K562 (cell line): ENCODE data around the gene FITM1. TPM values are rescaled to one million over a fixed set of nuclear protein-coding genes. Genes with fewer than 3 reads are reported as not detected.

Experiments
- CBFA2T3 ChIP-seq: fragments of 450-650 bp; IDR thresholded peaks from 2 replicates; pipeline ENCODE4 v1.6.1; 2017
- DNMT1 ChIP-seq: fragments of 450-650 bp; IDR thresholded peaks from 2 replicates; pipeline ENCODE4 v1.6.1; 2016; ENCODE audit warnings: antibody characterized with exemption, mild to moderate bottlenecking
- E2F6 ChIP-seq, 2 experiments: IDR thresholded peaks; 2 replicates each; pipeline ENCODE4 v1.6.1; 2011; ENCODE audit warnings: borderline replicate concordance in 1 of 2, control low read depth in 1 of 2, low read depth in 1 of 2, low read length in 1 of 2, mild to moderate bottlenecking in 1 of 2, mixed read lengths in 1 of 2, moderate library complexity in 1 of 2; ENCODE audit not compliant: insufficient read depth in 1 of 2, insufficient read length in 1 of 2, poor library complexity in 1 of 2, severe bottlenecking in 1 of 2; ENCODE audit errors: extremely low read depth in 1 of 2
- ELF2 ChIP-seq: fragments of 250-450 bp; sonication (Bioruptor Pico); IDR thresholded peaks from 2 replicates; pipeline ENCODE4 v1.5.0; 2021; ENCODE audit warnings: mild to moderate bottlenecking
- FOSL1 ChIP-seq: fragments of 200-800 bp; sonication (Bioruptor generic); conservative IDR thresholded peaks from 2 replicates; pipeline ENCODE4 v1.6.1; 2016; ENCODE audit warnings: missing genetic modification characterization, missing compliant biosample characterization
- HINFP ChIP-seq: fragments of 450-650 bp; conservative IDR thresholded peaks from 2 replicates; pipeline ENCODE4 v1.6.1; 2016; ENCODE audit warnings: missing genetic modification characterization, low read depth, mild to moderate bottlenecking, control low read depth, missing compliant biosample characterization
- HMGXB4 ChIP-seq: sonication (generic); formaldehyde crosslinking; IDR thresholded peaks from 2 replicates; pipeline ENCODE4 v1.8.1; 2023; ENCODE audit warnings: mild to moderate bottlenecking, missing genetic modification reagents
- IRF2 ChIP-seq: sonication (generic); formaldehyde crosslinking; IDR thresholded peaks from 2 replicates; pipeline ENCODE4 v1.8.1; 2022; ENCODE audit warnings: mild to moderate bottlenecking, missing genetic modification reagents
- LEF1 ChIP-seq: fragments of 450-650 bp; IDR thresholded peaks from 2 replicates; pipeline ENCODE4 v1.6.1; 2016; ENCODE audit warnings: mild to moderate bottlenecking
- MLX ChIP-seq, 2 experiments: fragments of 450-650 bp in 1 of 2; sonication (generic) in 1 of 2; formaldehyde crosslinking; conservative IDR thresholded peaks; 2 replicates each; pipeline versions ENCODE4 v1.4.0 to v1.8.1; 2020 to 2022; ENCODE audit warnings: mild to moderate bottlenecking in 1 of 2, missing genetic modification reagents in 1 of 2
- NELFE ChIP-seq: IDR thresholded peaks from 2 replicates; pipeline ENCODE4 v1.6.1; 2011; ENCODE audit warnings: mild to moderate bottlenecking; ENCODE audit not compliant: insufficient read depth, insufficient read length
- PHF21A ChIP-seq: fragments of 450-650 bp; IDR thresholded peaks from 2 replicates; pipeline ENCODE4 v1.6.1; 2017; ENCODE audit warnings: low read depth, borderline replicate concordance
- PML ChIP-seq: IDR thresholded peaks from 2 replicates; pipeline ENCODE4 v1.6.1; 2012; ENCODE audit warnings: low read length, inconsistent platforms
- POLR2AphosphoS2 ChIP-seq: IDR thresholded peaks from 2 replicates; pipeline ENCODE4 v1.6.1; 2012; ENCODE audit warnings: low read length, improper control_type of control experiment
- SPI1 ChIP-seq: IDR thresholded peaks from 2 replicates; pipeline ENCODE4 v1.6.1; 2011; ENCODE audit warnings: low read depth, low read length, control low read depth, borderline replicate concordance
- TAF15 ChIP-seq: fragments of 200-400 bp; formaldehyde crosslinking; IDR thresholded peaks from 2 replicates; pipeline ENCODE4 v1.6.1; 2017; ENCODE audit warnings: mild to moderate bottlenecking, low read depth, low read length, moderate library complexity
- TEAD1 ChIP-seq, 2 experiments: fragments of 450-650 bp in 1 of 2; sonication (generic) in 1 of 2; formaldehyde crosslinking; IDR thresholded peaks; 2 replicates each; pipeline versions ENCODE4 v1.4.0 to v1.8.0; 2020 to 2022; ENCODE audit warnings: mild to moderate bottlenecking in 2 of 2, missing genetic modification reagents in 1 of 2
- ZBTB8A ChIP-seq: fragments of 450-650 bp; IDR thresholded peaks from 2 replicates; pipeline ENCODE4 v1.6.1; 2018; ENCODE audit warnings: mild to moderate bottlenecking, moderate library complexity; ENCODE audit not compliant: partially characterized antibody
- ZNF277 ChIP-seq: fragments of 250-450 bp; sonication (Bioruptor Pico); IDR thresholded peaks from 2 replicates; pipeline ENCODE4 v1.8.0; 2022; ENCODE audit warnings: inconsistent platforms, mild to moderate bottlenecking, moderate library complexity, borderline replicate concordance
- ZNF644 ChIP-seq: fragments of 200-800 bp; sonication (Bioruptor generic); IDR thresholded peaks from 2 replicates; pipeline ENCODE4 v1.6.1; 2016; ENCODE audit warnings: low read depth, missing genetic modification characterization, missing compliant biosample characterization
- ZNF707 ChIP-seq: fragments of 250-450 bp; sonication (Bioruptor Pico); conservative IDR thresholded peaks from 2 replicates; pipeline ENCODE4 v1.8.0; 2022; ENCODE audit warnings: inconsistent platforms, mild to moderate bottlenecking, moderate library complexity
- polyA plus RNA-seq, 8 experiments: library from polyadenylated mRNA; depleted of rRNA in 4 of 8; stranded (reverse) in 5 of 8; unstranded in 3 of 8; fragments of >200 nt; fragmentation: Nextera tagmentation in 2 of 8; fragmentation: Illumina TruSeq in 1 of 8; extraction: Ambion mirVana in 2 of 8; extraction: Trizol in 1 of 8; gene quantifications; 2 replicates each; pipeline versions ENCODE4 v1.2.1 to v1.2.3, GENCODE V29; 2011 to 2014; ENCODE audit warnings: inconsistent platforms in 1 of 8, missing spikeins in 1 of 8
- total RNA-seq, 7 experiments: library from RNA; depleted of rRNA in 6 of 7; stranded (reverse); fragments of >200 nt in 6 of 7; fragmentation: Illumina TruSeq in 2 of 7; extraction: Trizol in 2 of 7; gene quantifications; 2 replicates each; pipeline versions ENCODE4 v1.2.1 to v1.2.3, GENCODE V29; 2011 to 2021; ENCODE audit warnings: low replicate concordance in 1 of 7

Gene FITM1
- total and polyA plus RNA-seq, 9 of the 15 experiments (the other 6 are each of a cell fraction or from before 2014, with no cell fraction given), result 0.09 to 0.20 TPM; not detected in 7

GRCh38 chr14:24093901-24094840, 36.3 kb upstream of the FITM1 start, which contains the start of gene PCK2 (continued):
- no peak for TF ChIP-seq MLX (CRISPR knock-in tag; conservative IDR thresholded peaks at IDR 0.05)
- no peak for TF ChIP-seq CBFA2T3
- TF ChIP-seq NELFE, result no peak
- no peak for TF ChIP-seq TAF15
- no peak for TF ChIP-seq HINFP (tag)
- TF ChIP-seq PML, result peak; percentile 50
- peak; percentile 53 to 57 for TF ChIP-seq E2F6 (IDR thresholded peaks at IDR 0.05; ENCODE audit: borderline replicate concordance in 1 of 2, extremely low read depth in 1 of 2, insufficient read depth in 1 of 2, insufficient read length in 1 of 2, low read depth in 1 of 2, low read length in 1 of 2, poor library complexity in 1 of 2, severe bottlenecking in 1 of 2)
- no peak for TF ChIP-seq FOSL1
- no peak for TF ChIP-seq ZNF277 (CRISPR knock-in tag)
- TF ChIP-seq ZNF644 (tag), result no peak
- TF ChIP-seq HMGXB4 (CRISPR knock-in tag), result 0 out of 2 replicates have a peak, but pooled peaks have one; percentile 30
- no peak for TF ChIP-seq PHF21A
- TF ChIP-seq SPI1, result peak; percentile 90
- TF ChIP-seq ELF2, result no peak; the same call in 1 of the 2 replicates
- TF ChIP-seq DNMT1, result no peak
- TF ChIP-seq POLR2AphosphoS2, result peak; percentile 22; the same call in 1 of the 2 replicates
- no peak for TF ChIP-seq ZBTB8A
- TF ChIP-seq LEF1, result no peak; the same call in 1 of the 2 replicates
- TF ChIP-seq IRF2 (CRISPR knock-in tag), result no peak
- peak in 1 of 2 experiments; percentile 54; a peak in 1 of 4 replicates for TF ChIP-seq TEAD1 (CRISPR knock-in tag; IDR thresholded peaks at IDR 0.05)
- TF ChIP-seq ZNF707 (CRISPR knock-in tag), result no peak
